Left hindlimb (tissue), 1 donor: ENCODE data around the gene SND1.
"Not testable (repeated sequence)": the region's sequence is repeated elsewhere in the genome, so short reads cannot be mapped to it uniquely, and the experiment has no call there.

Source experiments
- DNase-seq: peaks from one replicate; pipeline ENCODE4 v3.0.0-alpha.2; 2018

The SND1 gene

DNA sequence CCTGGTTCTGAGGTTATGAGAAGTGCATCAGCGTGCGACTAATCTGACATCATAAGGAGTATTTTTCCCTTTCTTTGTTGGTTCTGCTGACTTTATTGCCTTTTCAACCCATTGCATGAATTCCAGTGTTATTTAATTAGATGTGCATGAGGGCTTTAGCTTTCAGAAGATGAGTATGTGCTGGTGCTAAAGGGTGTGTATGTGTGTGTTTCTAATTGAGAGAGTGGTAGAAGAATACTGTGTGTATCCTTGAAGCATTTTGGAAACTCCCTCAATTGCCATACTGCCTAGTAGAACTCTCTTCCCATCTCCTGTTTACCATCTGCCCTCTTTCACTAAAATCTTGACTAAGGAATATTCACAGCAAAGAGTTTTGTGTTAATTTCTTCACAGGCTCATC is 158.1 kb downstream of the SND1 start:
- DNase-seq, result no peak

DNA sequence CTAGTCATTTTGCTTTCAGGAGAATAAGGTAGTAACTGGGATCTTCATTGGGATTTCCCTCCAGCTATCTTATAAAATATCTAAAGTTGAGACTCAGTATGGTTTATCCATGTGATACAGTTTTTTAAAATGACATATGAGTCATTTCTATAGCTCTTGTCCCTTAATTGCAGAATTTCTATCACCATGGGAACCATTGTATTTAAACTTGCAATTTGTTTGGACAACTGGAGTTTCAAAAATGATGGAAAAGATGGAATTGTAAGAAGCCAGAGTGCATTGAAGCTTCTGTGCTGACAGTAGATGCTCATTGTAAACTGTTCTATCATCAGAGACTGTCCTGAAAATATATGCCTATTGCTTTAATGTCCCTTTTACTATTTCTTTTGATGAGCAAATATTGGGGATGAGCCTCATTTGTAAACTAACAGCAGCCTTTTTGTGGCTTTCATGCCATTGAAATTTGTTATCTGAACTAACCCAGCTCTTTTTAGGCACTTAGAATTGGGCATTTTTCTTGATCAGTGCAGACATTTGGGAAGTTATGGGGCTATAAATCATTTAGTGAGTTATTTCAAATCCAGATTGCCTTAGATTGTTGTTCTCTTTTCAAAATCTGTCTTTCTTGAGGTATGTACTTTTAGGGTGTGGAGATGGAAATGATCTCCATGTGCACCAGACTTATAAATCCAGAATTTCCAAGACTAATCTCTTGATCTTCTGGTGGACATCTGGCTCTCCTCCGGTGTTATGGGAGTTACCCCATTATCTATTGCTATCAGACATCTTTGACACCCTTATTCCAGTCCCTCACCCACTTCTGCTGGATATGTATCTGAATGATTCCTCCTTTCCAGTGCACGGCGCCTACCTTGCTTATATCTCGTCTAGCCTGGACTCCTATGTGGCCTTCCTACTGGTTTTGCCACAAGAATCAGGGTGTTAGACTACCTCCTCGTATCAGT is 159.0 kb downstream of the SND1 start:
- no peak for DNase-seq

- no peak for DNase-seq
Observed at GRCh38 chr7:127812540-127812939, 160.5 kb downstream of the SND1 start.

- no peak for DNase-seq
Observed at GRCh38 chr7:127813991-127814541, 162.1 kb downstream of the SND1 start.

- DNase-seq, result no peak
Observed at GRCh38 chr7:127815631-127816145, 163.7 kb downstream of the SND1 start.

DNA sequence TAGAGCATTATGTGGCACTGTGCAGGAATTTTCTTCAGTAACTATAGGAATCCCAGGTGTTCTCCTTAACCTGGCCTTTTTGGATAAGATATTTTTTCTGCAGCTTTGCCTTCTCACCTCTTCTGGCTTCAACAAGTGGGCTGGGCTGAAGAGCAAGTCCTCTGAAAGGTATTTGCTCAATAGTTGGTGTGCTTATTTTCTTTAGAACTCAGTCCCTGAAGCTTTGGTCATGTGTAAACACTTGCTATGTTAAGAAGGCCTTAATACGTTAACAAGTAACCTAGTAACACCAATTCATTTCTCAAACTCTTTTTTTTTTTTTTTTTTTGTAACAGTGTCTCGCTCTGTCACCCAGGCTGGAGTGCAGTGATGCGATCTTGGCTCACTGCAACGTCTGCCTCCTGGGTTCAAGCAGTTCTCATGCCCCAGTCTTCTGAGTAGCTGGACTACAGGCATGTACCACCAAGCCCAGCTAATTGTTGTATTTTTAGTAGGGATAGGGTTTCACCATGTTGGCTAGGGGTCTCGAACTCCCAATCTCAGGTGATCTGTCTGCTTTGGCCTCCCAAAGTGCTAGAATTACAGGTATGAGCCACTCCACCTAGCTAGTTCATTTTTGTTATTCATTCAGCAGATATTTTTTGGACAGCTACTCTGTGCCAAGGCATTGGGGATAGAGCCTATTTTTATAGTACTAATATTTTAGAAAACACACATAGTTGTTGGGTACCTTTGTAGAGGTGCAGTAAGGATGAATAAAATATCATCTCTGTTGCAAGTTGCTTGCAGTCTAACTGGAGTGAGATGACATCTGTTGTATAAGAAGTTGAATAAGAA is 164.6 kb downstream of the SND1 start:
- no peak for DNase-seq

DNA sequence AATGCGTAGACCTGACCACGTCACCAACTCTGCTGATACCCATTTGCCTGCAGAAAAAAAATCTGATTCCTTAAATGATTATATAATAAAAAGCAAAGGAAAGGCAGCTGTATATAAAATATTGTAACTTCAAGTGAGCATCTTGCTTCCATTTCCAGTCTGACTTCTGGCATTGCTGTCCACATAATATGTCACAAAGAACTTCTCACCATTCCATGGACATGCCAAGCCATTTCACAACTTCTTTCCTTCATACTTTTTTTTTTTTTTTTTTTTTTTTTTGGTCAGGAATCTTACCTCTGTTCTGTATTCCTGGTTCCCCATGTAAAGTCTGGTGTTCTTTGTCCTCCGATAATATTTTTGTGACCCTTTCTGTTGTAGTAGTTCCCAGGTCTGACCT is 165.5 kb downstream of the SND1 start:
- no peak for DNase-seq

DNA sequence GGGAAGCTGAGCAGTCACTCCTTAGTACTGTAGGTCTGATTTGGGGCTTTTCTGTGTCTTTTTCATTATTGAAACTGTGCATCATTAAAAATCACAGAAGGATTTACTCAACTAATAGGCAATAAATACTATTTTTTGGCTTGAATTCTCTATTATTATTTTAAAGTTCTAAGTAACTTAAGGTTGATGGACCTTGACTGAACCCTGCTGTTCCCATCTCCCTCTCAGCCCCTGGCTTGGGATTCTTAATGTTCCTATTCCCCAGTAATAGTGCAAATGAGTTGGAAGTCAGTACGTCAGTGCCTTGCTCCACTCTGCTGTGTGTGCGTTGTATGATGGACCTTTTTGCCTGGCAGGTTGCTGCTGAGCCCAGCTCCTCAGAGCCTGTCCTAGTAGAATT is 166.3 kb downstream of the SND1 start:
- no peak for DNase-seq

- DNase-seq, result no peak
Observed at GRCh38 chr7:127819975-127820731, 168.2 kb downstream of the SND1 start.

DNA sequence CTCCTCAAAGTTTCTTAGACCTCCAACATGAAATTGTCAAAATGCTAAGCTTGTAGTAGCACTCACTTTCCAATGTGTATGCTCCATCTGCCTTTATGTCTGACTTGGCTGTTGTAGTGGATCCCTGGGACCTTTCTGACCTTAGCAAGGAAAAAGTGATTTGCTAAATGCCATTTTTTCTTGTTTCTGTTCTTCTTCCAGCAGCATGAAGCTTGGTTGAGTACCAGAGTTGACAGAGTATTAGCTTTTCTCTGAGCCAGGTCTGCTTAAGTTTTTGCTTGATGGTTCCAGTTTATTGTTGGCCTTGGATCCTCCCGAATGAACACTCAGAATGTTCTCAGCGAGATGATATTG is 168.7 kb downstream of the SND1 start:
- no peak for DNase-seq

DNA sequence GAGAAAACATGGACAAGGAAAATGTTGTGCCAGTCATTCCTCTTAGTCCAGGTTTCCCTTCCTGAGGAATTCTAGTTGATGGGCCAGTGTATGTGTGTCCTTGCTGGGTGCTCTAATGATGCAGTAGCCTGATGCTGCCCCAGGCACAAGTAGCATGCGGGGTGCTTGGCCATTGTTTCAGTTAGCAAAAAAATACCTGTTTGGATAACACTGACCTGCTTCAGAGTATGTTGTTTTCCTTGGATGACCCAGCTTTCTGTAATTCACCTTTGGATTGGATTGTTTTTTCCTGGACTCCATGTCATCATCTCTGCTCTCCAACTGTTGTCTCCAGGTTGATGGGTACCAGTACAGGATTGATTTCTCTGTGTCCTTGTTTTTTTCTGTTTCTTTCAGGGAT is 169.2 kb downstream of the SND1 start:
- no peak for DNase-seq

DNA sequence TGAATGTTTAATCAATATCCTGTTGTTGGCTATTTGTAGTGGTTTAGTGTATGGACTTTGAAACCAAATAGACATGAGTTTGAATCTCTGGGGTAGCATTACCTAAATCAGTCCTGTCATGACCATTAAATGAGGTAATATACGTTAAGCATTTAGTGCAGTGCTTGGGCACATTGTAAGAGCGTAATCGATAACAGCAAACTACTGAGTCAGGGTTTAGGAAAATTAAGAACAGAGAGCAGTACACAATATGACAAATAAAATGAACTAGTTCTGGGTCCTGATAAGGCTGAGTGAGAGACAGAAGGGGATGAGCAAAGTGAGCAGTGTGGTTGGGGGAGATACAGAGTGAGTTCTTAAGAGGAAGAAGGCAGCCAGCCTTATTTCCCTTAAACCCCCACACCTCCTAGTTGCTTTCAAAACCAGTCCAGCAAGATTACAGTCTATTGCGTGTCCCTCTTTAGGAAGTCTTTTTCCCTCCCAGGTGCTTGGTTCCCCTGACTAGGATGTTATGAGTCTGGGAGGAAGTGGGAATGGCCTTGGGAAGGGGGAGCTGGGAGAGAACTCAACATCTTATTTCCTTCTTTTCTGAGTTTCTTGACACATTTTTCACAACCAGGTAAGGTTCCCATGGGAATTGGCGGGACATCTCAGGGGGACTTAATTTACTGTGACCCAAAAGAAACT is 171.0 kb downstream of the SND1 start:
- no peak for DNase-seq

GRCh38 chr7:127824682-127825081 is 172.7 kb downstream of the SND1 start:
- DNase-seq, result no peak

GRCh38 chr7:127828843-127829500 is 177.0 kb downstream of the SND1 start:
- DNase-seq, result no peak

DNA sequence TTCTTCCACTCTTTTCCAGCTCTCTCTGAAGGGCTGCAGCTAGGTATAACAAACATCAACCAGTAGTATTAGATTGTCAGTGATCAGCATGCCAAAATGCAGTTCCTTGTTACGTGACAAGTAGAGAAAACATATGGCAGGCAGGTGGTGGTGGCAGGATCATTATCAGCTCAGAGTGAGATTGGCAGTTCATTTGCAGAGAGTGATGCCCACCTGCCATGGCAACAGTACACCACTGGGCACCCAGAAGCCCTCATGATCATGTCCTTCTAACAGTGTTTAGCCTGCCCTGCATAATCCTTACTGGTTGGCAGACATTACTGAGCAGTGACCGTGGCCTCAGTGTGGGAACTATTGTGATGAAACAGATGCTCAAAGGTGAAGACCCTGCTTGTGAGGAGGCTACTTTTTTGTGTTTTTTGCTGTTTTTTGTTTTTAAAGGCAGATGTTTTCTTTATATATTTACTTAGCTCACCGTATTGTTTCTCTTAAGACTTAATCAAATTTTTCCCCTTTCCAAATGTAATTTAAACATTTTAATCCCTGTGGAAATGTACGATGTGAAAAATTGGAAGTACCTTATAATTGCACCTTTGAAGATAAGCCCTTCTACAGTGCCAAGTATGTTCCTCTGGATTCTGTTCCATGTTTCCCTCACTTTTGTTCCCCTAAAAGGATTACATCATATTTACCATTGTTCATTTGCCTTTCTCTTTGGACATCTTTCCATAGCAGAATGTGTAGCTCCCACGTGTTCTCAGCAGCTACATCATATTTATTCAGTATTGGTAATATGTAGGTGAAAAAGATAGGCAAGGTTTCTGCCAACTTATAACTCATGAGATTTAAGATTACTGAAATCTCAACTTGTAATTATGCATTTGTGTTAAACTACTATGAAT is 179.6 kb downstream of the SND1 start:
- no peak for DNase-seq

- no peak for DNase-seq
Observed at GRCh38 chr7:127832592-127832991, 180.6 kb downstream of the SND1 start.

DNA sequence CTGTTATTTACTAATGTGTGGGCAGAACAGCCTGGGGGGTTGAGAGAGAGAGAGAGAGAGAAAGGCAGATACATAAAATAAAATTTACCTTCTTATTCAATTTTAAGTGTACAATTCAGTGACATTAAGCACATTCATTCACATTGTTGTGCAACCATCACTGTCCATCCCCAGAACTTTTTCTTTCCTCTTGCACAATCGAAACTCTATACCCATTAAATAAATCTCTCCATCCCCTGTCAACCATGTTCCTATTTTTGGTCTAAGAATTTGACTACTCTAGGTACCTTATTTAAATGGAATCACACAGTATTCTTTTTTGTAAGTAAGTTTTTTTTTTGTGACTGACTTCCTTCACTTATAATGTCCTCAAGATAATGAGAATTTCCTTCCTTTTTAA is 181.6 kb downstream of the SND1 start:
- DNase-seq, result no peak

DNA sequence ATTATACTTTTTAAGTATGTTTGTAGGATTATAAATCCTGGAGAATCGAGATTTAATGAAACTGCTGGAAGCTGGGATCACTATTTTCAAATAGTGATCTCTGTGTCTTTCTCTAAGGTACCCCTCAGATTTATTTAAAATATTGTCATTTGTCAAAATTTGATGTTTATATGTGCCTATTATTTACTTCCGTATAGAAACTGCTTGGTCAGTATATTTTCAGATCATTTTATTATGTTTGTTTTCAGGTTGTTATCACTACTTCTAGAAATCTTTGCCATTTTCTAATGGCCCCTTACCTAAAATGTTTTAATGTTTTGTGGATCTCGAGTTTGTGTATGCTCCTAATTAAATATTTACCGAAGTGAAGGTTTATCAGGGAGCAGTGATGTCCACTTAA is 183.7 kb downstream of the SND1 start:
- no peak for DNase-seq

GRCh38 chr7:127837816-127838410 is 185.9 kb downstream of the SND1 start:
- not testable (repeated sequence) for DNase-seq
